ENCODE results near the gene TXNRD2.

TXNRD2 gene

GRCh38 chr22:19849835-19850762 is 91.5 kb downstream of the TXNRD2 start:
- H3K27me3 Mint-ChIP-seq: no peaks in the 10 kb centered on the region
- H3K36me3 Mint-ChIP-seq (ENCODE audit: insufficient read depth): peaks cover 12% of the 10 kb centered on the region
- H3K4me1 Mint-ChIP-seq: peaks cover 42% of the 10 kb centered on the region
- no peaks in the 10 kb centered on the region for H3K9me3 Mint-ChIP-seq
- no peak overlapping the region for H3K27ac Mint-ChIP-seq (ENCODE audit: low read depth)
- DNase-seq (ENCODE audit: low spot score in 2 of 2): no peak
- ATAC-seq (replicated peaks; ENCODE audit: extremely low read depth, poor library complexity, severe bottlenecking): no peak
- H3K4me3 Mint-ChIP-seq: no peak overlapping the region

- no peak for ATAC-seq (replicated peaks; ENCODE audit: extremely low read depth, poor library complexity, severe bottlenecking)
- Mint-ChIP-seq H3K4me3 (no peak overlapping the region), H3K27me3 (no peaks in the 10 kb centered on the region), H3K36me3 (ENCODE audit: insufficient read depth) (peaks cover 4% of the 10 kb centered on the region), H3K9me3 (no peaks in the 10 kb centered on the region), H3K27ac (ENCODE audit: low read depth) (peak overlapping the region; percentile 25), H3K4me1 (peaks cover 43% of the 10 kb centered on the region)
- DNase-seq (ENCODE audit: low spot score in 2 of 2): no peak
Observed at GRCh38 chr22:19848298-19849224, 93.1 kb downstream of the TXNRD2 start.

- H3K27ac Mint-ChIP-seq (ENCODE audit: low read depth): no peak overlapping the region
- ATAC-seq (replicated peaks; ENCODE audit: extremely low read depth, poor library complexity, severe bottlenecking) (no peak), DNase-seq (ENCODE audit: low spot score in 2 of 2) (no peak)
- H3K36me3 Mint-ChIP-seq (ENCODE audit: insufficient read depth): peaks cover 3% of the 10 kb centered on the region
- no peaks in the 10 kb centered on the region for H3K27me3 Mint-ChIP-seq
- H3K4me3 Mint-ChIP-seq: no peak overlapping the region
- peaks cover 31% of the 10 kb centered on the region for H3K4me1 Mint-ChIP-seq
- H3K9me3 Mint-ChIP-seq: no peaks in the 10 kb centered on the region
Observed at GRCh38 chr22:19847345-19847632, 94.3 kb downstream of the TXNRD2 start.

GRCh38 chr22:19846620-19847344 is 94.8 kb downstream of the TXNRD2 start:
- H3K4me1 Mint-ChIP-seq: peaks cover 26% of the 10 kb centered on the region
- no peak overlapping the region for H3K27ac Mint-ChIP-seq (ENCODE audit: low read depth)
- H3K4me3 Mint-ChIP-seq: no peak overlapping the region

GRCh38 chr22:19845054-19845722 is 96.4 kb downstream of the TXNRD2 start:
- no peak overlapping the region for H3K27ac Mint-ChIP-seq (ENCODE audit: low read depth)

More at GRCh38 chr22:19846620-19847344, 94.8 kb downstream of the TXNRD2 start:
- Mint-ChIP-seq H3K27me3 (no peaks in the 10 kb centered on the region), H3K36me3 (ENCODE audit: insufficient read depth) (peaks cover 2% of the 10 kb centered on the region), H3K9me3 (no peaks in the 10 kb centered on the region)
- no peak for ATAC-seq (replicated peaks; ENCODE audit: extremely low read depth, poor library complexity, severe bottlenecking)
- no peak for DNase-seq (ENCODE audit: low spot score in 2 of 2)

GRCh38 chr22:19844377-19845053 is 97.1 kb downstream of the TXNRD2 start:
- no peaks in the 10 kb centered on the region for H3K9me3 Mint-ChIP-seq
- peaks cover 2% of the 10 kb centered on the region for H3K36me3 Mint-ChIP-seq (ENCODE audit: insufficient read depth)
- no peaks in the 10 kb centered on the region for H3K27me3 Mint-ChIP-seq
- peaks cover 26% of the 10 kb centered on the region for H3K4me1 Mint-ChIP-seq
- H3K27ac Mint-ChIP-seq (ENCODE audit: low read depth): no peak overlapping the region
- DNase-seq (ENCODE audit: low spot score in 2 of 2): no peak
- no peak for ATAC-seq (replicated peaks; ENCODE audit: extremely low read depth, poor library complexity, severe bottlenecking)
- H3K4me3 Mint-ChIP-seq: no peak overlapping the region

More at GRCh38 chr22:19845054-19845722, 96.4 kb downstream of the TXNRD2 start:
- Mint-ChIP-seq H3K27me3 (no peaks in the 10 kb centered on the region), H3K4me1 (peaks cover 25% of the 10 kb centered on the region), H3K36me3 (ENCODE audit: insufficient read depth) (peaks cover 2% of the 10 kb centered on the region), H3K4me3 (no peak overlapping the region), H3K9me3 (no peaks in the 10 kb centered on the region)
- ATAC-seq (replicated peaks; ENCODE audit: extremely low read depth, poor library complexity, severe bottlenecking) (no peak), DNase-seq (ENCODE audit: low spot score in 2 of 2) (no peak)

GRCh38 chr22:19843857-19844376 is 97.7 kb downstream of the TXNRD2 start:
- H3K36me3 Mint-ChIP-seq (ENCODE audit: insufficient read depth): peaks cover 2% of the 10 kb centered on the region
- no peaks in the 10 kb centered on the region for H3K9me3 Mint-ChIP-seq
- DNase-seq (ENCODE audit: low spot score in 2 of 2) (no peak), ATAC-seq (replicated peaks; ENCODE audit: extremely low read depth, poor library complexity, severe bottlenecking) (no peak)
- H3K4me1 Mint-ChIP-seq: peaks cover 29% of the 10 kb centered on the region
- no peak overlapping the region for H3K4me3 Mint-ChIP-seq
- no peaks in the 10 kb centered on the region for H3K27me3 Mint-ChIP-seq
- no peak overlapping the region for H3K27ac Mint-ChIP-seq (ENCODE audit: low read depth)

GRCh38 chr22:19843107-19843856 is 98.3 kb downstream of the TXNRD2 start:
- Mint-ChIP-seq H3K4me3 (no peak overlapping the region), H3K36me3 (ENCODE audit: insufficient read depth) (peaks cover 4% of the 10 kb centered on the region), H3K9me3 (no peaks in the 10 kb centered on the region), H3K4me1 (peaks cover 33% of the 10 kb centered on the region), H3K27me3 (no peaks in the 10 kb centered on the region), H3K27ac (ENCODE audit: low read depth) (no peak overlapping the region)
- DNase-seq (ENCODE audit: low spot score in 2 of 2) (no peak), ATAC-seq (replicated peaks; ENCODE audit: extremely low read depth, poor library complexity, severe bottlenecking) (no peak)

GRCh38 chr22:19842393-19843106 is 99.1 kb downstream of the TXNRD2 start:
- ATAC-seq (replicated peaks; ENCODE audit: extremely low read depth, poor library complexity, severe bottlenecking) (no peak), DNase-seq (ENCODE audit: low spot score in 2 of 2) (no peak)
- peaks cover 38% of the 10 kb centered on the region for H3K4me1 Mint-ChIP-seq
- H3K4me3 Mint-ChIP-seq: no peak overlapping the region
- no peak overlapping the region for H3K27ac Mint-ChIP-seq (ENCODE audit: low read depth)
- no peaks in the 10 kb centered on the region for H3K9me3 Mint-ChIP-seq
- no peaks in the 10 kb centered on the region for H3K27me3 Mint-ChIP-seq
- H3K36me3 Mint-ChIP-seq (ENCODE audit: insufficient read depth): peaks cover 2% of the 10 kb centered on the region

- Mint-ChIP-seq H3K9me3 (no peaks in the 10 kb centered on the region), H3K27me3 (no peaks in the 10 kb centered on the region), H3K27ac (ENCODE audit: low read depth) (no peak overlapping the region), H3K4me3 (no peak overlapping the region), H3K4me1 (peaks cover 39% of the 10 kb centered on the region), H3K36me3 (ENCODE audit: insufficient read depth) (peaks cover 2% of the 10 kb centered on the region)
- DNase-seq (ENCODE audit: low spot score in 2 of 2): no peak
- ATAC-seq (replicated peaks; ENCODE audit: extremely low read depth, poor library complexity, severe bottlenecking): no peak
Observed at GRCh38 chr22:19841641-19842392, 99.8 kb downstream of the TXNRD2 start.

All from central memory CD8-positive, alpha-beta T cell (primary cell).